Small intestine (tissue), 7 donors: ENCODE measurements around the gene BRD1. TPM values are rescaled to one million over a fixed set of nuclear protein-coding genes. Genes with fewer than 3 reads are reported as not detected.

ENCODE experiments used
- DNase-seq, 2 donors: peaks; one replicate each; pipeline versions ENCODE4 v3.0.0 to v3.0.0-alpha.2; 2013
- FAIRE-seq: peaks from 2 replicates; lab custom pipeline; 2012; peaks lifted over from hg19 to GRCh38; lab: Jason Lieb, UNC
- H3K27ac ChIP-seq, 3 donors: one replicate each; pipeline ENCODE4 v1.5.1; 2013; ENCODE audit warnings: low read length in 2 of 3, mild to moderate bottlenecking in 2 of 3, control low read depth in 1 of 3, inconsistent platforms in 1 of 3, low read depth in 1 of 3, moderate library complexity in 1 of 3
- H3K27me3 ChIP-seq, 3 donors: one replicate each; pipeline ENCODE4 v1.6.1; 2013; ENCODE audit warnings: low read length in 3 of 3, inconsistent platforms in 1 of 3; ENCODE audit not compliant: control insufficient read depth in 3 of 3, insufficient read depth in 3 of 3
- H3K36me3 ChIP-seq, 3 donors: one replicate each; pipeline ENCODE4 v1.6.1; 2013; ENCODE audit warnings: low read length in 3 of 3, inconsistent platforms in 1 of 3, low read depth in 1 of 3, mild to moderate bottlenecking in 1 of 3, moderate library complexity in 1 of 3; ENCODE audit not compliant: control insufficient read depth in 3 of 3, insufficient read depth in 2 of 3
- H3K4me1 ChIP-seq, 3 donors: one replicate each; pipeline ENCODE4 v1.6.1; 2013; ENCODE audit warnings: low read length in 2 of 3, inconsistent platforms in 1 of 3, low read depth in 1 of 3, mild to moderate bottlenecking in 1 of 3, moderate library complexity in 1 of 3; ENCODE audit not compliant: control insufficient read depth in 3 of 3, insufficient read depth in 2 of 3
- H3K4me3 ChIP-seq, 3 donors: one replicate each; pipeline ENCODE4 v1.5.1; 2013; ENCODE audit warnings: low read length in 3 of 3, control low read depth in 1 of 3, inconsistent platforms in 1 of 3, low read depth in 1 of 3, mild to moderate bottlenecking in 1 of 3, moderate library complexity in 1 of 3
- H3K9me3 ChIP-seq, 2 donors: one replicate each; pipeline ENCODE4 v1.6.1; 2013; ENCODE audit warnings: low read depth in 1 of 2, low read length in 1 of 2; ENCODE audit not compliant: control insufficient read depth in 2 of 2, insufficient read depth in 1 of 2
- WGBS, 3 donors: extraction: QIAGEN DNeasy Blood & Tissue Kit; methylation state at CpG; one replicate each; pipeline ENCODE4 v1.1.7; 2013; 5-methylcytosine and 5-hydroxymethylcytosine counted together
- polyA plus RNA-seq, 4 donors: library from polyadenylated mRNA; stranded (reverse) in 3 of 4; unstranded in 1 of 4; fragments of 200-250 nt in 3 of 4; fragments of 120-200 nt in 1 of 4; gene quantifications; one replicate each; pipeline versions ENCODE4 v1.2.1 to v1.2.3, GENCODE V29; 2013
- donor health status: healthy with polysubstance abuse.
- donor health status: control.
- donor health status: control.
- donor health status: Bipolar disorder and iron deficiency.
- donor health status: healthy.

Gene BRD1
- polyA plus RNA-seq, 4 donors = 18.5 to 33.2 (median 23.9) TPM

DNA sequence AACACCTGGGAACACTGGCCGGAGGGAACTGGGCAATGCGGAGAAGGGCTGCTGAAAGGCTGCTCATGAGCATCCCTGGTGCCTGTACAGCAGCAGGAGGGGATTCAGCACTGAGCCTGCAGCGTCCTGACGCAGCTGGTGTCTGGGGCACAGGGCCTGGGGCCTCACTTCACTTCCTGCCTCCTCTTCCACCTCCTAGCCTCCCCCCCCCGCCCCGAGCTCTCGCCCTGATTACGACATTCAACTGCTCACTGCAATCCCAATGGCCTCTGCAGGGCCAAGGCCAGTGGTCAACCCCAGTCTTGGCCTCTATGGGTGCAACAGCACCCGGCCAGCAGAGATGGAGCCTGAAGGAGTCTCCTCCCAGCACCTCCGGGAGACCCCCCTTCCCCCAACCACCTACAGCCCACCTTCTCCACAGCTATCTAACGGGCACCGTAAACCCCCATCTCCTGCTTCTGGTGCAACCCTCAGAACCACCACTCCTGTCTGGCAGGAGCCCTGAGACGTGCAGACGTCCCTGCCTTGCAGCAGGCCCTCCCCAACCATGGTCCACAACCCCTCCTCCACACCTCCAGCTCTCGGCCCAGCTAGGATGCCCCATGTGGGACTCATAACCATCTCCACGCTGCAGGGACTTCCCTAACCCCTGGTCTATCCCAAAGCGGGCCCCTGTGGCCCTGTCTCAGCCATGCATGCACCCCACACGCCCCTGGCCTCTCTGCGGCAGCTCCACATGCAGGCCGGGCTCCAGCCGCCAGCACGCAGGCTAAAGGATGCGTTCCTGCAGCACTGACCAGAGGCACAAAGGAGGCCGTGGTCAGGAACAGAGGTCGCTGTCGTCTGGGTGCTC is 38.2 kb downstream of the BRD1 start:
- H3K9me3 ChIP-seq = no peaks in the 10 kb centered on the region
- peak overlapping the region in 2 of 3 donors; percentile 34 to 46 for H3K27ac ChIP-seq
- WGBS, 3 donors = 67 to 84% (median 77%) methylated on average over 24 to 26 of the region's 26 CpGs
- DNase-seq (no peak), FAIRE-seq (no peak)
- no peaks in the 10 kb centered on the region for H3K27me3 ChIP-seq
- H3K4me1 ChIP-seq = peaks cover 0 to 5% (median 0%) of the 10 kb centered on the region in 3 donors
- H3K4me3 ChIP-seq = no peak overlapping the region
- H3K36me3 ChIP-seq = peaks cover 6 to 86% (median 10%) of the 10 kb centered on the region in 3 donors

DNA sequence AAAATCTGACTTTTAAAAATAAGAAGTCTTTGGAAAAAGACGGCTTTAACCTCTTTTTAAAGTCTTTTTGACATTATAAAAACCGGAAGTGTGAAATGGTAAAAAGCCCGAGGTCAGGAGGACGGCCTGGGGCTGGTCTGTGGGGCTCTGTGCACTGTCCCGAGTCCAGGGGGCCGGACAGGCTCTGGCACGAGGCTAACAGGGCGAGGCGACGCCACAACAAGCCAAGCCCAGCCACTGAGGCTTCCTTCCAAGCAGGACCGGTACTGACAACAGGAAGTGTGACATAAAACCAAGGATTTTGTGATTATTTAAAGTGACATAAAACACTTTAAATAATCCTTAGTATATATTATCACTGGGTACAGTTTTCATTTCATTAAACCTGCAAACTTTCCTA is 39.2 kb downstream of the BRD1 start:
- WGBS, 3 donors = 18 to 38% (median 27%) methylated on average over 11 of the region's 11 CpGs
- H3K27me3 ChIP-seq = no peaks in the 10 kb centered on the region
- H3K36me3 ChIP-seq = peaks cover 2 to 86% (median 6%) of the 10 kb centered on the region in 3 donors
- H3K9me3 ChIP-seq = no peaks in the 10 kb centered on the region
- no peak for DNase-seq
- H3K27ac ChIP-seq = peak overlapping the region in 1 of 3 donors; percentile 26
- H3K4me3 ChIP-seq = no peak overlapping the region
- peaks cover 0 to 5% (median 0%) of the 10 kb centered on the region in 3 donors for H3K4me1 ChIP-seq
- no peak for FAIRE-seq

DNA sequence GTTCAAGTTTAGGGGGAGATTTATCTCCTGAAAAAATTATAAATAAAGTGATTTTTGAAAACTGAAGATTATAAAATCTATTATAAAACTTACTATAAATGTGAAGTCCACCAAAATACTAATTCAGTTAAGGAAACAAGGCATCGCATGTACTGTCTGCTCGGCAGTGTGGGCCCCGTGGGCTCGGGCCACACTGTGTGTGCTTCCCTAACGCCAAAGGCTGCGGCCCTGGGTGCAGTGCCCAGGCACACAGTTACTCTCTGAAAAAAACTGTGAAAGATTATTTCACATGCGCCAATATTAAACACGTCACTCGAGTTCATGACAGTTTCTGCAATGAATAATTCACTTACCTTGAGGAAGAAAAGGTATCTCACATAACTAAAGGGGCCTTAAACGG is 39.8 kb downstream of the BRD1 start:
- FAIRE-seq = no peak
- no peaks in the 10 kb centered on the region for H3K27me3 ChIP-seq
- no peak overlapping the region for H3K27ac ChIP-seq
- no peak for DNase-seq
- no peaks in the 10 kb centered on the region for H3K9me3 ChIP-seq
- H3K4me1 ChIP-seq = peaks cover 0 to 5% (median 0%) of the 10 kb centered on the region in 3 donors
- peaks cover 5 to 86% (median 5%) of the 10 kb centered on the region in 3 donors for H3K36me3 ChIP-seq
- H3K4me3 ChIP-seq = no peak overlapping the region
- 90 to 94% (median 90%) methylated on average over 10 of the region's 10 CpGs for WGBS, 3 donors

DNA sequence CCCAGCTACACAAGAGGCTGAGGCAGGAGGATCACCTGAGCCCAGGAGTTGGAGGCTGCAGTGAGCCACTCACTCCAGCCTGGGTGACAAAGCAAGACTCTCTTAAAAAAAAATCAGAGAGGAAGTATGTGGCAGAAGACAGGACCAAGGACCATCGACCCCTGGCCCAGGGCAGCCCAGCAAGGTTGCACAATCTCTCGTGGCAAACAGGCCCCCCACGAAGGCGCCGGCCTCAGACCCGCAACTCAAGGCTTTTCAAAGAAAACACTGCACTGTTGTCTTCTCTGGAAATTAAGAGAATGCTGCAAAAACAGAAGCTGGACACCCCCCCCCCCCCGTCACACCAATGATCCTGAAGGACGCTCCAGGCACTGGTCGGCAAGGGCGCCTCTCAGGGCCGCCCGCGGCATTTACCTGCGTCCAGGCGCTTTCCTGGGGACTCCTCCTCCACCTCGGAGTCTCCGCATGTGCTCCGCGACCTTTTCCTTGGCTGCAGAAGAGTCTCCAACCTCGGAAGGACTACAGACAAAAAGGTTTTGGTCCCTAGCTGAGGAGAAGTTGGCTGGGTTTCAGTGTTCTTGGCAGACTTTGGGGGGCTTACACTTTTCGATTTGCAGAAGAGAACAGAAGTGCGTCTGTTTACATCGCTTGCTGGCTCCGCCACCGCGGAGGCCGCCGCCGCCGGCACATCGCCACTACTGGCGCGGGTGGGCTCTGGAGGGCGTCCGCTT is 40.5 kb downstream of the BRD1 start:
- 92 to 95% (median 95%) methylated on average over 35 of the region's 35 CpGs for WGBS, 3 donors
- no peak for DNase-seq
- no peak overlapping the region for H3K4me3 ChIP-seq
- H3K36me3 ChIP-seq = peaks cover 5 to 80% (median 5%) of the 10 kb centered on the region in 3 donors
- no peaks in the 10 kb centered on the region for H3K9me3 ChIP-seq
- peaks cover 0 to 5% (median 0%) of the 10 kb centered on the region in 3 donors for H3K4me1 ChIP-seq
- no peak for FAIRE-seq
- H3K27me3 ChIP-seq = no peaks in the 10 kb centered on the region
- H3K27ac ChIP-seq = no peak overlapping the region

DNA sequence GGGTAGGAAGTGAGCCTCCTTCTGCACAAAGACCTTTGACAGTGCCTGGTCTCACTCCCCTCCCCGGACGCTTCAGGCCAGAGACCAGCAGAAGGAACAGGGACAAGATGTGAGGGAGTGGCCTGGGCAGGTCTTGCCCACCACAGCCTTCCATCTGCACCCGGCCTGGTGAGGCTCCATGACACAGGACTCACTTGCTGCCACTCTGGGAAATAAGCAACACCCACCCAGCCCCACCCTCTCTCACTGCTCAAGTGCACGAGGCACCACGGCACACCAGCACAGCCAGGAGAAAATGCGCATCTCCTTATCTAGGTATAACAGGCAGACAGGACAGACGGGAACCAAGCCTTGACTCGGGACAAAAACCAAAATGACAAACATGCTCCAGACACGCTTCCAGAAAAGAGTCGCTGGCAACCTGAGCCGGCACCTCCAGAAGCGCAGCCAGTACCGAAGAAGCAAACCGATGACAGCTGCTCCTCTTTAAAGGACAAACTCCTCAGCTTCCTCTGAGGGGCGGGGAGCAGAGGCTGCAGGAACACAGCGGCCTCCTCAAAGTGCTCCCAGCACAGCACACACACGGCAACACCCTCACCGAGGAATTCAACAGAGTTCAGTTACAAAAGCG is 41.7 kb downstream of the BRD1 start:
- H3K36me3 ChIP-seq = peaks cover 3 to 80% (median 5%) of the 10 kb centered on the region in 3 donors

DNA sequence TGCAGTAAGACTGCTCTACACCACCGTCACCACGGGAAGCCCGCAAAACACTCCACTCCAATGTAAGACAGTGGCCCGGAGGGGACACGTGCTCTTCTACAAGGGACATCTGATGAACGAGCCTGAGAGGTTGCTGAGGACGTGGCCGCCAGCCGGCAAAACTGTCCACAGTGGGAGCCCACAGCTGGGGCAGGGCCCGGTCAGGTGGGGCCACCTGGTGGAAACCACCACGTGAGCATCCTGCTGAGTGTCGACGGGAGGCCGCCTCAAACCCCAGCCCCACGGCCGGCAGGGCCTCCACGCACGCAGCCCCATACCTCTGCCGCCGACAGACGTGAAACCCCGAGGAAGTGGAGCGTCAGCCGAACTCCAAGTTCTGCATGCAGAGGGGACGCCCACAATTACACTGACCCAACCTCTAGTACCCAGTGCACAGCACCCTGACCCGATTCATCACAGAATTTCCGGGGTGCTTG is 42.6 kb downstream of the BRD1 start:
- FAIRE-seq (no peak), DNase-seq (no peak)
- Histone ChIP-seq H3K4me3 (no peak overlapping the region), H3K27ac (no peak overlapping the region), H3K27me3 (no peaks in the 10 kb centered on the region), H3K4me1 (peaks cover 0 to 5% (median 0%) of the 10 kb centered on the region in 3 donors), H3K36me3 (peaks cover 3 to 79% (median 5%) of the 10 kb centered on the region in 3 donors), H3K9me3 (no peaks in the 10 kb centered on the region)
- WGBS, 3 donors = 80 to 90% (median 86%) methylated on average over 27 of the region's 27 CpGs

More for the DNA sequence above, 41.7 kb downstream of the BRD1 start:
- FAIRE-seq = no peak
- H3K27me3 ChIP-seq = no peaks in the 10 kb centered on the region
- no peak overlapping the region for H3K27ac ChIP-seq
- H3K4me3 ChIP-seq = no peak overlapping the region
- WGBS, 3 donors = 78 to 80% (median 80%) methylated on average over 19 of the region's 19 CpGs
- no peaks in the 10 kb centered on the region for H3K9me3 ChIP-seq
- peaks cover 0 to 5% (median 0%) of the 10 kb centered on the region in 3 donors for H3K4me1 ChIP-seq
- DNase-seq = no peak

DNA sequence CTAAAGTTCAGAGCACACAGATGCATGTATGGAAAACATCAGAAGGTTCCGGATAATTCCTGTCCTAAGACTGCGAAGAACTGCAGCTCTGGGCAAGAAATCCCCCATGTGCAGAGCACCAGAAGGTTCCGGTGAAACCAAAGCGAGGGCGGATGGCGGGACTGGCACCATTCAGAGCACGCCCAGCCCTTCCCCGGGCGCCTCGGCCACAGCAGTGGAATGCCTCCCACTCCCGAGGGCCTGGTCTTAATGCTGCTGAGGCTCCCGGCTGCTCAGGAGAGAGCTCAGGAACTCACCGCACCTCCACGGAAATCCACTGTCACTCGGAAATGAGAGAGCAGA is 43.1 kb downstream of the BRD1 start:
- H3K27me3 ChIP-seq = no peaks in the 10 kb centered on the region

More for the DNA sequence above, 43.1 kb downstream of the BRD1 start:
- Histone ChIP-seq H3K4me1 (peaks cover 0 to 3% (median 0%) of the 10 kb centered on the region in 3 donors), H3K9me3 (no peaks in the 10 kb centered on the region), H3K27ac (no peak overlapping the region), H3K4me3 (no peak overlapping the region), H3K36me3 (peaks cover 3 to 79% (median 5%) of the 10 kb centered on the region in 3 donors)
- DNase-seq = no peak
- no peak for FAIRE-seq
- WGBS, 3 donors = 90 to 92% (median 91%) methylated on average over 15 of the region's 15 CpGs
